K562 (cell line): ENCODE results near the gene NECAB2. TPM values are rescaled to one million over a fixed set of nuclear protein-coding genes. Genes with fewer than 3 reads are reported as not detected.

ENCODE experiments used
- ATAC-seq: fragments of 200-7000 bp; cut with Tn5 transposase; 3 replicates; pipeline ENCODE4 v1.9.1; 2020; ENCODE audit warnings: moderate library complexity
- BruUV-seq: library from RNA; stranded (reverse); fragments of 400-500 nt; replicated peaks from 2 replicates; lab custom pipeline; 2021; lab: Mats Ljungman, UMichigan
- CTCF ChIA-PET: fragments of 300-600 bp; formaldehyde crosslinking; extraction: SDS; loops from one replicate; lab custom pipeline; 2021; ENCODE audit warnings: low intra/inter-chr PET ratio; lab: Yijun Ruan, JAX
- POLR2A ChIA-PET: fragments of 300-600, 350-650 bp; sonication (Branson Sonifier 250); formaldehyde crosslinking; extraction: SDS; loops from one replicate; lab custom pipeline; 2021; ENCODE audit warnings: antibody characterized with exemption, inconsistent platforms; lab: Yijun Ruan, JAX
- DNase-seq, 4 experiments: peaks; one replicate each; pipeline versions ENCODE4 v3.0.0 to v3.0.0-alpha.2; 2011 to 2018; ENCODE audit warnings: low spot score in 3 of 4, mixed read lengths in 3 of 4; ENCODE audit errors: extremely low read depth in 1 of 4
- FAIRE-seq: peaks from 2 replicates; lab custom pipeline; 2011; peaks lifted over from hg19 to GRCh38; lab: Jason Lieb, UNC
- H2AFZ ChIP-seq: 2 replicates; pipeline ENCODE4 v1.6.0; 2011; ENCODE audit warnings: low read depth, low read length, control low read depth, inconsistent platforms
- H3K27ac ChIP-seq: fragments of 200-600 bp; 3 replicates; pipeline ENCODE4 v1.8.0; 2011; ENCODE audit warnings: low read depth, mild to moderate bottlenecking, control low read depth, inconsistent platforms, low read length, moderate library complexity, mixed read lengths; ENCODE audit errors: extremely low read depth
- H3K27me3 ChIP-seq, 2 experiments: fragments of 300-600 bp in 1 of 2; 2 replicates in 1 of 2; 3 replicates in 1 of 2; pipeline versions ENCODE4 v1.6.0 to v1.8.0; 2011; ENCODE audit warnings: inconsistent platforms in 2 of 2, low read length in 2 of 2, mild to moderate bottlenecking in 1 of 2, mixed read lengths in 1 of 2, moderate library complexity in 1 of 2; ENCODE audit not compliant: control insufficient read depth in 2 of 2, insufficient read depth in 2 of 2
- H3K36me3 ChIP-seq: fragments of 300-600 bp; 3 replicates; pipeline ENCODE4 v1.8.0; 2011; ENCODE audit warnings: mild to moderate bottlenecking, low read length, inconsistent platforms; ENCODE audit not compliant: control insufficient read depth, insufficient read depth
- H3K4me1 ChIP-seq, 2 experiments: fragments of 200-600 bp in 1 of 2; replicated peaks in 1 of 2; 2 replicates in 1 of 2; 3 replicates in 1 of 2; pipeline versions ENCODE4 v1.5.1 to v1.8.0; 2011; ENCODE audit warnings: inconsistent platforms in 2 of 2, low read length in 2 of 2, mild to moderate bottlenecking in 1 of 2, mixed read lengths in 1 of 2, moderate library complexity in 1 of 2; ENCODE audit not compliant: control insufficient read depth in 2 of 2, insufficient read depth in 2 of 2
- H3K4me2 ChIP-seq: 2 replicates; pipeline ENCODE4 v1.6.1; 2011; ENCODE audit warnings: low read length, control low read depth, inconsistent platforms, mixed read lengths; ENCODE audit not compliant: insufficient read depth
- H3K4me3 ChIP-seq: fragments of 200-600 bp; sonication (generic), shearing (Covaris generic); 2 replicates; pipeline ENCODE4 v1.5.1; 2016; ENCODE audit warnings: control low read depth, inconsistent platforms
- H3K79me2 ChIP-seq: fragments of 200-600 bp; 3 replicates; pipeline ENCODE4 v1.8.0; 2011; ENCODE audit warnings: low read length, inconsistent platforms; ENCODE audit not compliant: control insufficient read depth, insufficient read depth
- H3K9ac ChIP-seq, 2 experiments: 2 replicates each; pipeline versions ENCODE4 v1.6.0 to v1.6.1; 2011; ENCODE audit warnings: low read depth in 2 of 2, low read length in 2 of 2, control low read depth in 1 of 2, inconsistent platforms in 1 of 2, mild to moderate bottlenecking in 1 of 2, mixed read lengths in 1 of 2; ENCODE audit not compliant: insufficient read depth in 1 of 2
- H3K9me1 ChIP-seq: one replicate; pipeline ENCODE4 v1.6.0; 2011; ENCODE audit warnings: inconsistent platforms, mild to moderate bottlenecking, low read length, moderate library complexity; ENCODE audit not compliant: control insufficient read depth, insufficient read depth
- H3K9me3 ChIP-seq: replicated peaks from 2 replicates; pipeline ENCODE4 v1.5.1; 2011; ENCODE audit warnings: low read depth, low read length, inconsistent platforms; ENCODE audit not compliant: control insufficient read depth, insufficient read depth
- H4K20me1 ChIP-seq: replicated peaks from 2 replicates; pipeline ENCODE4 v1.6.1; 2011; ENCODE audit warnings: low read length, inconsistent platforms, mixed read lengths; ENCODE audit not compliant: control insufficient read depth, insufficient read depth
- FOS ChIP-seq: IDR thresholded peaks from 3 replicates; pipeline ENCODE4 v1.6.1; 2011; ENCODE audit not compliant: insufficient read length; ENCODE audit errors: extremely low read depth
- NR2C2 ChIP-seq, 2 experiments: fragments of 200-800 bp in 1 of 2; sonication (Bioruptor generic) in 1 of 2; sonication (generic) in 1 of 2; formaldehyde crosslinking in 1 of 2; IDR thresholded peaks; 2 replicates each; pipeline versions ENCODE4 v1.6.1 to v1.8.0; 2016 to 2022; ENCODE audit warnings: mild to moderate bottlenecking in 1 of 2, missing compliant biosample characterization in 1 of 2, missing genetic modification characterization in 1 of 2, missing genetic modification reagents in 1 of 2
- SIRT6 ChIP-seq: IDR thresholded peaks from one replicate; pipeline ENCODE4 v1.6.1; 2012; ENCODE audit warnings: low read depth, mild to moderate bottlenecking, control low read depth, inconsistent platforms, low read length, moderate library complexity
- ZNF212 ChIP-seq: fragments of 450-650 bp; formaldehyde crosslinking; IDR thresholded peaks from 2 replicates; pipeline ENCODE4 v1.4.0; 2020; ENCODE audit warnings: mild to moderate bottlenecking
- WGBS: fragments of 100-300 bp; shearing (Covaris generic); methylation state at CpG from one replicate; pipeline ENCODE4 v1.1.6; 2016; ENCODE audit warnings: low coverage, mixed read lengths; ENCODE audit not compliant: insufficient coverage; ENCODE audit errors: missing lambda C conversion rate; 5-methylcytosine and 5-hydroxymethylcytosine counted together
- in situ Hi-C: fragments of 300-500 bp; cut with MboI; formaldehyde crosslinking; loops from 4 replicates; pipeline ENCODE4 v1.15.0; 2018; ENCODE audit warnings: inconsistent platforms, mixed read lengths
- intact Hi-C: fragments of 100-400 bp; cut with micrococcal nuclease; formaldehyde crosslinking; loops from 2 replicates; pipeline ENCODE4 v1.14.2; 2022
- polyA plus RNA-seq, 8 experiments: library from polyadenylated mRNA; depleted of rRNA in 4 of 8; stranded (reverse) in 5 of 8; unstranded in 3 of 8; fragments of >200 nt; fragmentation: Nextera tagmentation in 2 of 8; fragmentation: Illumina TruSeq in 1 of 8; extraction: Ambion mirVana in 2 of 8; extraction: Trizol in 1 of 8; gene quantifications; 2 replicates each; pipeline versions ENCODE4 v1.2.1 to v1.2.3, GENCODE V29; 2011 to 2014; ENCODE audit warnings: inconsistent platforms in 1 of 8, missing spikeins in 1 of 8
- total RNA-seq, 7 experiments: library from RNA; depleted of rRNA in 6 of 7; stranded (reverse); fragments of >200 nt in 6 of 7; fragmentation: Illumina TruSeq in 2 of 7; extraction: Trizol in 2 of 7; gene quantifications; 2 replicates each; pipeline versions ENCODE4 v1.2.1 to v1.2.3, GENCODE V29; 2011 to 2021; ENCODE audit warnings: low replicate concordance in 1 of 7
- TF ChIP-seq, protein P1 (sequence below): IDR thresholded peaks from 3 replicates; pipeline ENCODE4 v1.6.1; 2011; ENCODE audit warnings: borderline replicate concordance, mild to moderate bottlenecking; ENCODE audit not compliant: insufficient read length, insufficient read depth
- TF ChIP-seq, protein P2 (sequence below): fragments of 250-450 bp; sonication (Bioruptor Pico); IDR thresholded peaks from 2 replicates; pipeline ENCODE4 v1.8.0; 2022; ENCODE audit warnings: inconsistent platforms, mild to moderate bottlenecking, moderate library complexity, borderline replicate concordance
- TF ChIP-seq, protein P3 (sequence below): sonication (generic); formaldehyde crosslinking; IDR thresholded peaks from 2 replicates; pipeline ENCODE4 v1.8.0; 2022; ENCODE audit warnings: mild to moderate bottlenecking, missing genetic modification reagents, borderline replicate concordance

Gene NECAB2
- total and polyA plus RNA-seq, 9 of the 15 experiments (the other 6 are each of a cell fraction or from before 2014, with no cell fraction given), result 0.03 to 0.28 TPM; not detected in 7

DNA sequence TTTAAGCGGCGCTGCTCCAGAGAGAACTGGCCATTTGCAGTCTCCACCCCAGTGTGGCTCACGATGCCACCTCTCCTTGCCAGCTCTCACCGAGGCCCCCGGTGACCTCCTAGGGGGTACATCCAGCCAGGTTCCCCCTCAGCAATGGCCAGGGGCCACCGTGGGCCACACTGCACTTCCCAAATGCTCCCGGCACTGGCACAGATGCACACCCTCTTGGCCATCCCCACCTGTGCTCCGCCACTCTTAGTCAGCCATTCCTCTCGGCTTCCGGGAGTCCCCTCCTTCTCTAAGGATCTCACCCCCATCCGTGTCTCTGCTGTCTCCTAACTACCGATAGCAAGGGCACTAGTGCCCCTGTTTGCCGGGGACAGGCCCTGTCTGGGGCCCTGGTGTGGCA is 43.4 kb upstream of the NECAB2 start (continued):
- TF ChIP-seq, protein P1, sequence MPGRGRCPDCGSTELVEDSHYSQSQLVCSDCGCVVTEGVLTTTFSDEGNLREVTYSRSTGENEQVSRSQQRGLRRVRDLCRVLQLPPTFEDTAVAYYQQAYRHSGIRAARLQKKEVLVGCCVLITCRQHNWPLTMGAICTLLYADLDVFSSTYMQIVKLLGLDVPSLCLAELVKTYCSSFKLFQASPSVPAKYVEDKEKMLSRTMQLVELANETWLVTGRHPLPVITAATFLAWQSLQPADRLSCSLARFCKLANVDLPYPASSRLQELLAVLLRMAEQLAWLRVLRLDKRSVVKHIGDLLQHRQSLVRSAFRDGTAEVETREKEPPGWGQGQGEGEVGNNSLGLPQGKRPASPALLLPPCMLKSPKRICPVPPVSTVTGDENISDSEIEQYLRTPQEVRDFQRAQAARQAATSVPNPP, result no peak

DNA sequence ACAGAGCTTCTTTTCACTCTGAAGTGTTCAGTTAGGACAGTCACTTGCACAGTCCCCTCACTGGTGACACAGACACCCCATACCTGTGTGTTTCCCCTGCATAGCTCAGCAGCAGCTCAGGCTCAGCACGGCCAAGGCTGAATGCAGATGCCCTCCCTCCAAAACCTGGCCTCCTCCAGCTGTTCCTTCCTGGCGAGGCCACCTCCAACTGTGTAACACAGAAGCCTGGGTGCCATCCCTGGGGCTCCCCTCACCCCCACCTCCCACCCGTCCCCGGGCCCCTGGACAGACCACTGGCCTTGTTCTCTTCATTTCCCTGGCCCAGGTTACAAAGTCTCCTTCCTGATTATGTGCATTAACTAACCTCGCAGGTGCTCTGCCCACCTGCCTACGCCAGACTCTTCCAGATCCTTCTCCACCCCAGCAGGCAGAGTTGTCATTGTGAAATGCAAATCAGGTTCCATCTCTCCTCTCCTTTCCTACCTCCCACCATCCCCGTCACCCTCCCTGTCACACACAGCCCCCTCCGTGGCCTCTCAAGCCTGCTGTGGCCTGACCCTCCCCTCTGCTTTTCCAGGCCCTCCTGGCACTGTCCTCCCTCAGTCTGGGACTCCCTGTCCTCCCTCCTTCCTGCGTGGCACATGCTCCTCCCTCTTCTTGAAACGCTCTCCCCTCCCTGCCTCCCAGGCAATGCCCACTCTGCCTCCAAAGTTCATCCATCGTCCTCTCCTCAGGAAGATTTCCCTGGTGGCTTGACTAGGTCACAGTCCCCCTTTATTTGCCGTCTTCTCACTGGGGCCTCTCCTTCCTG is 42.7 kb upstream of the NECAB2 start:
- no peak for DNase-seq
- ChIA-PET POLR2A (interaction anchor here (1.0 kb wide), 1 partner anchor 26 kb away, joined by 3 read pairs; the partner anchor contains the start of gene MLYCD), CTCF (interaction anchor here (1.3 to 1.4 kb wide), 3 partner anchors 99 to 560 kb away, joined by 3 to 5 read pairs (median 5); no protein-coding TSS in a partner anchor)
- Histone ChIP-seq H3K79me2 (no peaks in the 10 kb centered on the region), H3K9ac (no peak overlapping the region), H3K9me3 (no peaks in the 10 kb centered on the region), H2AFZ (no peak overlapping the region), H3K4me2 (no peak overlapping the region), H3K27ac (no peak overlapping the region), H3K4me3 (no peak overlapping the region), H3K9me1 (no peaks in the 10 kb centered on the region), H3K36me3 (no peaks in the 10 kb centered on the region), H4K20me1 (peaks cover 20% of the 10 kb centered on the region; the same call in 1 of the 2 replicates), H3K27me3 (peaks cover 38 to 84% of the 10 kb centered on the region in 2 experiments), H3K4me1 (peaks cover 0 to 19% of the 10 kb centered on the region in 2 experiments; a peak in 2 of 5 replicates)
- no peak for FAIRE-seq
- intact Hi-C loops (loop anchor here (10.0 kb wide), 1 partner anchor 100 kb away; no protein-coding TSS in a partner anchor), in situ Hi-C loops (no loop called here)
- no TSS peak for BruUV-seq
- no peak for ATAC-seq
- 2% methylated on average over 12 of the region's 12 CpGs for WGBS
- TF ChIP-seq NR2C2 (CRISPR knock-in tag; IDR thresholded peaks at IDR 0.05), result no peak
- no peak for TF ChIP-seq NR2C2 (tag; IDR thresholded peaks at IDR 0.05)
- no peak for TF ChIP-seq SIRT6
- TF ChIP-seq FOS, result no peak
- TF ChIP-seq ZNF212, result no peak
- TF ChIP-seq, protein P2, sequence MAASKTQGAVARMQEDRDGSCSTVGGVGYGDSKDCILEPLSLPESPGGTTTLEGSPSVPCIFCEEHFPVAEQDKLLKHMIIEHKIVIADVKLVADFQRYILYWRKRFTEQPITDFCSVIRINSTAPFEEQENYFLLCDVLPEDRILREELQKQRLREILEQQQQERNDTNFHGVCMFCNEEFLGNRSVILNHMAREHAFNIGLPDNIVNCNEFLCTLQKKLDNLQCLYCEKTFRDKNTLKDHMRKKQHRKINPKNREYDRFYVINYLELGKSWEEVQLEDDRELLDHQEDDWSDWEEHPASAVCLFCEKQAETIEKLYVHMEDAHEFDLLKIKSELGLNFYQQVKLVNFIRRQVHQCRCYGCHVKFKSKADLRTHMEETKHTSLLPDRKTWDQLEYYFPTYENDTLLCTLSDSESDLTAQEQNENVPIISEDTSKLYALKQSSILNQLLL (CRISPR knock-in tag), result no peak
- TF ChIP-seq, protein P3, sequence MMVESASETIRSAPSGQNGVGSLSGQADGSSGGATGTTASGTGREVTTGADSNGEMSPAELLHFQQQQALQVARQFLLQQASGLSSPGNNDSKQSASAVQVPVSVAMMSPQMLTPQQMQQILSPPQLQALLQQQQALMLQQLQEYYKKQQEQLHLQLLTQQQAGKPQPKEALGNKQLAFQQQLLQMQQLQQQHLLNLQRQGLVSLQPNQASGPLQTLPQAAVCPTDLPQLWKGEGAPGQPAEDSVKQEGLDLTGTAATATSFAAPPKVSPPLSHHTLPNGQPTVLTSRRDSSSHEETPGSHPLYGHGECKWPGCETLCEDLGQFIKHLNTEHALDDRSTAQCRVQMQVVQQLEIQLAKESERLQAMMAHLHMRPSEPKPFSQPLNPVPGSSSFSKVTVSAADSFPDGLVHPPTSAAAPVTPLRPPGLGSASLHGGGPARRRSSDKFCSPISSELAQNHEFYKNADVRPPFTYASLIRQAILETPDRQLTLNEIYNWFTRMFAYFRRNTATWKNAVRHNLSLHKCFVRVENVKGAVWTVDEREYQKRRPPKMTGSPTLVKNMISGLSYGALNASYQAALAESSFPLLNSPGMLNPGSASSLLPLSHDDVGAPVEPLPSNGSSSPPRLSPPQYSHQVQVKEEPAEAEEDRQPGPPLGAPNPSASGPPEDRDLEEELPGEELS (CRISPR knock-in tag), result no peak
